ENCODE measurements around the gene RNF5.

RNF5 gene

DNA sequence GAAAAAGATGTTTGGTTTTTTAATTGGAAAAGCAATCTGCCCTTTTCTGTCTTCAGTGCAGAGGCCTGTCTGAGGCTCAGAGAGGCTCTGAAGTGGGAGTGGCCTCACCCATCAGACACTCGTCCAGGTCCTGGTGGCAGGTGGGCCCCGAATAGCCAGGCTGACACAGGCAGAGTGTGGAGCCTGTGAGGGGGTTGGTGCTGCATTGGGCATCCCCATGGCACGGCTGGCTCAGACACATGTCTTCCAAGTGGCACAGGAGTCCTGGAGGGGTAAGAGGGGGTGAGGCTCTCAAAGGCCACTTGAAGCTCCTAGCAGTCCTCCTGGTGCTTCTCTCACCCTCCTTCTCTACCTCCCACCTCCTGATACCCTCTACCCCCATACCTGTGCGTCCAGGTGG lies 41.8 kb downstream of the RNF5 start:
- no peak for TF ChIP-seq SP1 (IDR thresholded peaks at IDR 0.05)
- no peak for TF ChIP-seq FOXK2 (IDR thresholded peaks at IDR 0.05)
- no peak for TF ChIP-seq ARNT (IDR thresholded peaks at IDR 0.05)
- no peak for TF ChIP-seq FOXA1 (IDR thresholded peaks at IDR 0.05)
- no peak for TF ChIP-seq HDGF (IDR thresholded peaks at IDR 0.05; ENCODE audit: borderline replicate concordance)
- TF ChIP-seq, protein P1, sequence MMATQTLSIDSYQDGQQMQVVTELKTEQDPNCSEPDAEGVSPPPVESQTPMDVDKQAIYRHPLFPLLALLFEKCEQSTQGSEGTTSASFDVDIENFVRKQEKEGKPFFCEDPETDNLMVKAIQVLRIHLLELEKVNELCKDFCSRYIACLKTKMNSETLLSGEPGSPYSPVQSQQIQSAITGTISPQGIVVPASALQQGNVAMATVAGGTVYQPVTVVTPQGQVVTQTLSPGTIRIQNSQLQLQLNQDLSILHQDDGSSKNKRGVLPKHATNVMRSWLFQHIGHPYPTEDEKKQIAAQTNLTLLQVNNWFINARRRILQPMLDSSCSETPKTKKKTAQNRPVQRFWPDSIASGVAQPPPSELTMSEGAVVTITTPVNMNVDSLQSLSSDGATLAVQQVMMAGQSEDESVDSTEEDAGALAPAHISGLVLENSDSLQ (IDR thresholded peaks at IDR 0.05) = no peak
- TF ChIP-seq BHLHE40 (IDR thresholded peaks at IDR 0.05; ENCODE audit: borderline replicate concordance) = no peak
- no peak for TF ChIP-seq ELF4 (IDR thresholded peaks at IDR 0.05)
- no peak for TF ChIP-seq L3MBTL2 (conservative IDR thresholded peaks at IDR 0.05)
- no peak for TF ChIP-seq LEF1 (IDR thresholded peaks at IDR 0.05; ENCODE audit: borderline replicate concordance)
- no peak for TF ChIP-seq SUZ12 (IDR thresholded peaks at IDR 0.05)
- TF ChIP-seq NFRKB (IDR thresholded peaks at IDR 0.05) = no peak
- TF ChIP-seq CTBP1 (IDR thresholded peaks at IDR 0.05; ENCODE audit: borderline replicate concordance) = no peak
- TF ChIP-seq FOXM1 (IDR thresholded peaks at IDR 0.05; ENCODE audit: borderline replicate concordance) = no peak
- no peak for TF ChIP-seq TARDBP (IDR thresholded peaks at IDR 0.05)
- TF ChIP-seq ZNF384 (IDR thresholded peaks at IDR 0.05) = no peak
- no peak for DNase-seq (ENCODE audit: extremely low spot score)
- ChIA-PET POLR2A (no interaction called here), CTCF (no interaction called here)

DNA sequence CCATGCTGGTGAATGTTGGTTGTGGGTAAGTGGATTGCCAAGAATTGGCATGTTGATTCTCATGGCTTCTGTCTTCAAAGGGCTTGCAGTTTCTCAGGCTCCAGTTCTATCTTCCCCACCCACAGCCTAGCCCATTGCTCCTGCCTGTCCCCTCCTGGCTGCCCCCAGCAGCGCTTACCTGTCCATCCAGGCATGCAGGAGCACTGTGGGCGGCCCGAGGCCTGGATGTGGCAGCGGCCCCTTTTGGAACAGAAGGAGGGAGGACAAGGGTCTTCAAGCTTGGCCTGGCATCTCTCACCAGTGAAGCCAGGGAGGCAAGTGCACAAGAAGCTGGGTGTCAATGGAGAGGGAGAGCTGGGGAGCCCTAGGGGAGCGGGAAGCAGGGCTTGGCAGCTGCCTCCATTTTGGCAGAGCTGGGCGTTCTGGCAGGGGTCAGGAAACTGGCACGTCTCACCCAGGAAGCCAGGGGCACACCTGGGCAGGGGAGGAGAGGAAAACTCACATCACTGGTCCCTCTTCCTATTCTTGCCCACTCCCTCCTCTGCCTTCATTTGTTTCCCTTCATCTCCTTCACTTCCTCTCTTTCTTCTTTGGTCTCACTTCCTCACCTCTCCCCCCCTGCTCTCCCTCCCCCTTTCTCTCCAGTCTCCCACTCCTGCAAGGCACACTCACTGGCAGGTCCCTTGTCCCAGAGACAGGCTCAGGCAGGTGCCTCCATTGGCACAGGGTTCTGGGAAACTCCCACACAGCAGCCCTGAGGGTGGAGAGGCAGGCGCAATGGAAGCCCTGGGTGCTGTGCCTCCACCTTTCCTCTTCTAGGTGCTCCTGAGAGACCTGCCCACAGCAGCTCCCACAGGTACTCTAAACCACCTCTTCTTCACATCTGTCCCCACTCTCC lies 44.4 kb downstream of the RNF5 start:
- CTCF ChIA-PET = interaction anchor here (0.5 kb wide), 2 partner anchors 10 to 133 kb away, joined by 3 to 6 read pairs; no protein-coding TSS in a partner anchor
- no peak for DNase-seq (ENCODE audit: extremely low spot score)
- no peak for TF ChIP-seq FOXA1 (IDR thresholded peaks at IDR 0.05)
- TF ChIP-seq SP1 (IDR thresholded peaks at IDR 0.05) = no peak
- POLR2A ChIA-PET = no interaction called here

DNA sequence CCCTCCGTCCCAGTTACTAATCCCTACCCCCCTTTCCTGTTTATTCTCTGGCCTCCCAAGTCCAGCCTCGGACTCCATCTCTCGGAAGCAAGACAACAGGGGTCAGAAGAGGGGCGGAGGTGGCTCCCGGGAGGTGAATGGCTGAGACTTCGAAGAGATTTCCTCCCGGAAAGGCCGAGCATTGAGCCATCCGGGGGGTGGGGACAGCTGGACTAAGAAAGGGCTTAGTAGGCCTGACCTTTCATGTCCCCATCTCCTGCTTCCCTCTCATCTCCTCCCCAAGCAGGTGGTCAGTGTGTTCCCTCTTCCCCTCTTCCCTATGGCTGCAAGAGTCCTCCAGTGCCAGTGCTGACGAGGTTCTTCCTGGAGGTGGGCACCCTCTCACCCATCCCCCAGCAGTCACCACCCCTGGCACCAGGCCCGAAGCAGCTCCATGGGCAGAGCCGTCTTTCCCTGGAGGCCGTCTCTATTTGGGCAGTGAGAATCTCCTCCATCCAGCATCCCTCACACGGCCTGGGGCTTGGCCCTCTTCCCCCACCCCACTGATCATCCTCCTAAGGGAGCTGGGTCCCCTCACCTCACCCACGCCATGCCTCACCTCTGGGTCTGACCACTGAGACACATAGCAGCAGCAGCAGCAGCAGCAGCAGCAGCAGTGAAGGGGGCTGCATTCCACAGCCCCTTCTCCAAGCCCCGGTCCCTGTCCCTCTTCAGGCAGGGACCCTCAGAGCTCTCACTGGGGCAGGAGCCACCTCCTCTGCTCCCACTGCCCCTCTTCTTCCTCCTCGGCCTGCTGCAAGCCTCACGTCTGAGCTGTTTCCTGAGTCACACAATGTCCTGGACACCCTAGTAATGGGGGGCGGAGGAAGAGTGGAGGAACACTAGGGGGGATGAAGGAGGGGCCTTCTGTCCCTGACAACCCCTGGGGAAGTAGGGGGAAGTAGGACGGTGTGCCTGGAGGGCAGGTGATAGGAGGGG lies 45.3 kb downstream of the RNF5 start, which contains the start of gene NOTCH4:
Gene NOTCH4 (minus strand): TSS at position 810 of the 978 bp plus-strand sequence. CDS start 139 bp downstream, at position 671.
- ChIA-PET POLR2A (no interaction called here), CTCF (interaction anchor here (0.5 kb wide), 1 partner anchor 9 kb away, joined by 6 read pairs; no protein-coding TSS in a partner anchor)
- DNase-seq (ENCODE audit: extremely low spot score) = no peak
- TF ChIP-seq, protein P1 (IDR thresholded peaks at IDR 0.05) = no peak
- TF ChIP-seq SUZ12 (IDR thresholded peaks at IDR 0.05) = no peak

DNA sequence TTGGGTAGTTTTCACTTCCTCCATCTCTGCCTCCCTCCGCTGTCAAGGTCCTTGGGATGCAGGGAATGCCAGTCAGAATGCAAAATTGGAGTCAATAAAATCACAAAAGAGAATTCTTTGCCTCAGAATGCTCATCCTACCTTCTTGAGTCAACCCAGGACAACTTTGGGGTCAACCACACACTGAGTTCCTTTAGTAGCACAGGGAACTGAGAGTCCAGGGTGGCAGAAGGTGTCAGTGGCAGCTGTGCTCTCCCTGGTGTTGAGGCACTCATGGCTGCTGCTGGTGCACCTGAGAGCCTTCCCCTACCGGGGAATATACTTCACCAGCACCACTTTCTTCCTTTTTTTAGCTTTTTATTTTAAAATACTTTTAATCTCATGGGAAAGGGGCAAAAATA lies 46.5 kb downstream of the RNF5 start:
- TF ChIP-seq BHLHE40 (IDR thresholded peaks at IDR 0.05; ENCODE audit: borderline replicate concordance) = no peak
- no peak for TF ChIP-seq SUZ12 (IDR thresholded peaks at IDR 0.05)
- TF ChIP-seq NFRKB (IDR thresholded peaks at IDR 0.05) = no peak
- POLR2A ChIA-PET = no interaction called here
- CTCF ChIA-PET = no interaction called here
- no peak for DNase-seq (ENCODE audit: extremely low spot score)

DNA sequence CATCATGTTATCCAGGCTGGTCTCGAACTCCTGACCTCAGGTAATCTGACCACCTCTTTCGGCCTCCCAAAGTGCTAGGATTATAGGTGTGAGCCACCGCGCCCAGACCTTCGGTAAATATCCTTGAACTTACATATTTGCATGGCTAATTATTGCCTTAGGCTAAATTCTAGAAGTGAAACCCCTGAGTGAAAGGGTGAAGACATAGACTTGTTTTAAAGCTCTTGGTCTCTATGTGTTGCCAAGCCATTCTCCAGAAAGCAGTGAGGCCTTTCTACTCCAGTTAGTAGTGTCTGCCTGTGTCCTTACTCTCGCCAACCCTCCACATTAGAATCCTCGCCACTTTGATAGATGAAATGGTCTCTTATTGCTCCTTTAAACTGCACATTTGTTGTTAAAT lies 48.2 kb downstream of the RNF5 start:
- ChIA-PET CTCF (no interaction called here), POLR2A (no interaction called here)
- TF ChIP-seq FOXM1 (IDR thresholded peaks at IDR 0.05; ENCODE audit: borderline replicate concordance) (no peak), NFRKB (IDR thresholded peaks at IDR 0.05) (no peak), LEF1 (IDR thresholded peaks at IDR 0.05; ENCODE audit: borderline replicate concordance) (no peak), BHLHE40 (IDR thresholded peaks at IDR 0.05; ENCODE audit: borderline replicate concordance) (no peak), FOXK2 (IDR thresholded peaks at IDR 0.05) (no peak), L3MBTL2 (conservative IDR thresholded peaks at IDR 0.05) (no peak), SP1 (IDR thresholded peaks at IDR 0.05) (no peak), ZNF384 (IDR thresholded peaks at IDR 0.05) (no peak), ELF4 (IDR thresholded peaks at IDR 0.05) (no peak), ARNT (IDR thresholded peaks at IDR 0.05) (no peak), FOXA1 (IDR thresholded peaks at IDR 0.05) (no peak), SUZ12 (IDR thresholded peaks at IDR 0.05) (no peak), CTBP1 (IDR thresholded peaks at IDR 0.05; ENCODE audit: borderline replicate concordance) (no peak), HDGF (IDR thresholded peaks at IDR 0.05; ENCODE audit: borderline replicate concordance) (no peak), TARDBP (IDR thresholded peaks at IDR 0.05) (no peak)
- TF ChIP-seq, protein P1 (IDR thresholded peaks at IDR 0.05) = no peak
- no peak for DNase-seq (ENCODE audit: extremely low spot score)

Data from HEK293T (cell line).